WTC11 (cell line): Measurements from ENCODE around the gene PDE6B. TPM values are rescaled to one million over a fixed set of nuclear protein-coding genes. Genes with fewer than 3 reads are reported as not detected.

ENCODE experiments used
- ATAC-seq: fragments of 200-7000 bp; cut with Tn5 transposase; 2 replicates; pipeline ENCODE4 v1.10.0; 2021; ENCODE audit warnings: mild to moderate bottlenecking, moderate library complexity
- CTCF ChIA-PET: fragments of 300-600 bp; sonication (Branson Sonifier 250); formaldehyde crosslinking; loops from one replicate; lab custom pipeline; 2021; ENCODE audit warnings: antibody characterized with exemption; lab: Charles Lee
- POLR2A ChIA-PET: fragments of 350-600 bp; sonication (Branson Sonifier 250); formaldehyde crosslinking; loops from one replicate; lab custom pipeline; 2021; ENCODE audit warnings: antibody characterized with exemption; lab: Charles Lee
- DNase-seq: peaks from one replicate; pipeline ENCODE4 v3.0.0; 2021; ENCODE audit warnings: low spot score
- H3K27ac Mint-ChIP-seq: 2 replicates; pipeline ENCODE4 v1.8.0; 2021; ENCODE audit warnings: mixed read lengths
- H3K27me3 Mint-ChIP-seq: 2 replicates; pipeline ENCODE4 v1.8.0; 2021; ENCODE audit warnings: low read depth, mild to moderate bottlenecking, moderate library complexity, mixed read lengths
- H3K36me3 Mint-ChIP-seq: 2 replicates; pipeline ENCODE4 v1.8.0; 2021; ENCODE audit warnings: mixed read lengths
- H3K4me1 Mint-ChIP-seq: 2 replicates; pipeline ENCODE4 v1.8.0; 2022; ENCODE audit warnings: mixed read lengths
- H3K4me3 Mint-ChIP-seq: 2 replicates; pipeline ENCODE4 v1.8.0; 2021; ENCODE audit warnings: mild to moderate bottlenecking, moderate library complexity, mixed read lengths
- H3K9me3 Mint-ChIP-seq: 2 replicates; pipeline ENCODE4 v1.8.0; 2021; ENCODE audit warnings: mixed read lengths
- EMX1 ChIP-seq: fragments of 250-450 bp; sonication (Bioruptor Pico); IDR thresholded peaks from 2 replicates; pipeline ENCODE4 v1.8.0; 2021; ENCODE audit warnings: mild to moderate bottlenecking
- HMGA2 ChIP-seq: fragments of 250-450 bp; sonication (Bioruptor Pico); IDR thresholded peaks from 2 replicates; pipeline ENCODE4 v1.4.0; 2021; ENCODE audit warnings: mild to moderate bottlenecking, moderate library complexity
- JAZF1 ChIP-seq: fragments of 250-450 bp; sonication (Bioruptor Pico); IDR thresholded peaks from 2 replicates; pipeline ENCODE4 v1.9.0; 2021; ENCODE audit warnings: moderate library complexity, mild to moderate bottlenecking, inconsistent platforms
- KAT7 ChIP-seq: sonication (generic); formaldehyde crosslinking; IDR thresholded peaks from 2 replicates; pipeline ENCODE4 v1.8.1; 2023; ENCODE audit warnings: missing genetic modification reagents, mild to moderate bottlenecking, borderline replicate concordance
- MYBL2 ChIP-seq: sonication (generic); formaldehyde crosslinking; IDR thresholded peaks from 2 replicates; pipeline ENCODE4 v1.8.1; 2023; ENCODE audit warnings: mild to moderate bottlenecking, moderate library complexity, missing genetic modification reagents
- NR1H2 ChIP-seq: sonication (generic); formaldehyde crosslinking; IDR thresholded peaks from 2 replicates; pipeline ENCODE4 v1.9.0; 2021; ENCODE audit warnings: mild to moderate bottlenecking, moderate library complexity, missing genetic modification reagents
- NR2C2 ChIP-seq: sonication (generic); formaldehyde crosslinking; IDR thresholded peaks from 2 replicates; pipeline ENCODE4 v1.8.0; 2022; ENCODE audit warnings: mild to moderate bottlenecking, missing genetic modification reagents
- SMAD3 ChIP-seq: sonication (generic); formaldehyde crosslinking; IDR thresholded peaks from 2 replicates; pipeline ENCODE4 v1.8.0; 2022; ENCODE audit warnings: missing genetic modification reagents, mild to moderate bottlenecking, borderline replicate concordance
- SOX15 ChIP-seq: fragments of 250-450 bp; sonication (Bioruptor Pico); IDR thresholded peaks from 2 replicates; pipeline ENCODE4 v1.9.0; 2021; ENCODE audit warnings: mild to moderate bottlenecking
- ZNF232 ChIP-seq: sonication (generic); formaldehyde crosslinking; IDR thresholded peaks from 2 replicates; pipeline ENCODE4 v1.8.0; 2022; ENCODE audit warnings: mild to moderate bottlenecking, missing genetic modification reagents
- ZNF317 ChIP-seq: sonication (generic); formaldehyde crosslinking; IDR thresholded peaks from 2 replicates; pipeline ENCODE4 v1.8.1; 2023; ENCODE audit warnings: low read depth, mild to moderate bottlenecking, moderate library complexity, missing genetic modification reagents, borderline replicate concordance
- ZNF396 ChIP-seq: fragments of 250-450 bp; sonication (Bioruptor Pico); IDR thresholded peaks from 2 replicates; pipeline ENCODE4 v1.8.0; 2021; ENCODE audit warnings: mild to moderate bottlenecking, moderate library complexity, borderline replicate concordance
- total RNA-seq: library from RNA; stranded (reverse); gene quantifications from 3 replicates; pipeline ENCODE4 v1.2.3, GENCODE V29; 2021
- TF ChIP-seq, protein P1 (sequence below): sonication (generic); formaldehyde crosslinking; IDR thresholded peaks from 2 replicates; pipeline ENCODE4 v1.8.0; 2022; ENCODE audit warnings: missing genetic modification reagents
- TF ChIP-seq, protein P2 (sequence below): sonication (generic); formaldehyde crosslinking; IDR thresholded peaks from 2 replicates; pipeline ENCODE4 v1.8.0; 2023; ENCODE audit warnings: mild to moderate bottlenecking, missing genetic modification reagents
- TF ChIP-seq, protein P3 (sequence below): sonication (generic); formaldehyde crosslinking; IDR thresholded peaks from 2 replicates; pipeline ENCODE4 v1.8.1; 2022; ENCODE audit warnings: low read depth, missing genetic modification reagents, borderline replicate concordance
- TF ChIP-seq, protein P4 (sequence below): sonication (generic); formaldehyde crosslinking; conservative IDR thresholded peaks from 2 replicates; pipeline ENCODE4 v1.8.1; 2022; ENCODE audit warnings: mild to moderate bottlenecking, missing genetic modification reagents
- TF ChIP-seq, protein P5 (sequence below): fragments of 250-450 bp; sonication (Bioruptor Pico); IDR thresholded peaks from 2 replicates; pipeline ENCODE4 v2.1.2; 2022; ENCODE audit warnings: mild to moderate bottlenecking, moderate library complexity
- TF ChIP-seq, protein P6 (sequence below): fragments of 250-450 bp; sonication (Bioruptor Pico); IDR thresholded peaks from 2 replicates; pipeline ENCODE4 v1.9.0; 2021; ENCODE audit warnings: mild to moderate bottlenecking, borderline replicate concordance

PDE6B gene
- total RNA-seq, 1 experiment from 2014 or later: 7.1 TPM

DNA sequence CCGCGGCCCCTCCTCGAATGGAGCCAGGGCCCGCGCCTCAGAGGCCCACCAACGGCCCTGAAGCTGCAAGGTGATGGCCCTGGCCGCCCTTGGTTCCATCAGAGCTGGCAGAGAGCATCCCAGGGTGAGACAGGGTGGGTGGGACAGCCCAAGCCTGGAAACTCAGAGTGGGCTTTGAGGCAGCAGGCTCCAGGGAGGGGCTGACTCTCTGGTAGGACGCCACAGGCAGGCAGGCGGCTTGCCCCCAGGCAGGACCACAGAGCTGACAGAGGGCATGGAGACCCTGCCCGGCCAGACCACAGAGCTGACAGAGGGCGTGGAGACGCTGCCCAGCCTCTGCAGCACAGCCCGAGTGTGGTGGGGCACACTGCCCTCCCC is 53.7 kb downstream of the PDE6B start:
- TF ChIP-seq SOX15 (CRISPR knock-in tag) (no peak), ZNF317 (CRISPR knock-in tag) (no peak), MYBL2 (CRISPR knock-in tag) (no peak), SMAD3 (CRISPR knock-in tag) (no peak), ZNF232 (CRISPR knock-in tag) (no peak)
- TF ChIP-seq, all 79 proteins: peak for 0
- DNase-seq (no peak), ATAC-seq (no peak)
- ChIA-PET POLR2A (no interaction called here), CTCF (interaction anchor here (0.6 kb wide), 1 partner anchor 76 kb away, joined by 3 read pairs; no protein-coding TSS in a partner anchor)
- Mint-ChIP-seq H3K4me1 (0 out of 2 replicates have a peak, but pooled peaks cover 6% of the 10 kb centered on the region), H3K27me3 (no peaks in the 10 kb centered on the region), H3K36me3 (no peaks in the 10 kb centered on the region), H3K4me3 (no peak overlapping the region), H3K9me3 (no peaks in the 10 kb centered on the region), H3K27ac (no peak overlapping the region)

DNA sequence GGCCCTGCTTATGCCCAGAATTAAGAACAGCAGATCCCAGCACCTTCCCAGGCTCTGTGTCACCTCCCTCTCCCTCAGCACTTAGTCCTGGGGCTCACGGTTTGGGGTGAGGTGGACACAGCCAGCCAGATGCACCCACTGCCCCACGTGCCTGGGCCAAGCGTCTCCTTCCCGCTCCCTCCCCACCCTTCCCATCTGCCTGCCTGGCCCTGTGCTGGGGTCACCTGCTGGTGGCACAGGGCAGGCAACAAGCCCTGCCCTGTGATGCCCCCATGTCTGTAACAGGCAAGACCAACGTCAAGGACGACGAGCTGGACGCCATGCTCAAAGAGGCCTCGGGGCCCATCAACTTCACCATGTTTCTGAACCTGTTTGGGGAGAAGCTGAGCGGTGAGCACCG is 54.3 kb downstream of the PDE6B start:
- no peak overlapping the region for H3K27ac Mint-ChIP-seq
- TF ChIP-seq HMGA2 (CRISPR knock-in tag): no peak
- no peak for TF ChIP-seq JAZF1 (CRISPR knock-in tag)
- no peak for TF ChIP-seq NR2C2 (CRISPR knock-in tag)
- TF ChIP-seq, protein P1, sequence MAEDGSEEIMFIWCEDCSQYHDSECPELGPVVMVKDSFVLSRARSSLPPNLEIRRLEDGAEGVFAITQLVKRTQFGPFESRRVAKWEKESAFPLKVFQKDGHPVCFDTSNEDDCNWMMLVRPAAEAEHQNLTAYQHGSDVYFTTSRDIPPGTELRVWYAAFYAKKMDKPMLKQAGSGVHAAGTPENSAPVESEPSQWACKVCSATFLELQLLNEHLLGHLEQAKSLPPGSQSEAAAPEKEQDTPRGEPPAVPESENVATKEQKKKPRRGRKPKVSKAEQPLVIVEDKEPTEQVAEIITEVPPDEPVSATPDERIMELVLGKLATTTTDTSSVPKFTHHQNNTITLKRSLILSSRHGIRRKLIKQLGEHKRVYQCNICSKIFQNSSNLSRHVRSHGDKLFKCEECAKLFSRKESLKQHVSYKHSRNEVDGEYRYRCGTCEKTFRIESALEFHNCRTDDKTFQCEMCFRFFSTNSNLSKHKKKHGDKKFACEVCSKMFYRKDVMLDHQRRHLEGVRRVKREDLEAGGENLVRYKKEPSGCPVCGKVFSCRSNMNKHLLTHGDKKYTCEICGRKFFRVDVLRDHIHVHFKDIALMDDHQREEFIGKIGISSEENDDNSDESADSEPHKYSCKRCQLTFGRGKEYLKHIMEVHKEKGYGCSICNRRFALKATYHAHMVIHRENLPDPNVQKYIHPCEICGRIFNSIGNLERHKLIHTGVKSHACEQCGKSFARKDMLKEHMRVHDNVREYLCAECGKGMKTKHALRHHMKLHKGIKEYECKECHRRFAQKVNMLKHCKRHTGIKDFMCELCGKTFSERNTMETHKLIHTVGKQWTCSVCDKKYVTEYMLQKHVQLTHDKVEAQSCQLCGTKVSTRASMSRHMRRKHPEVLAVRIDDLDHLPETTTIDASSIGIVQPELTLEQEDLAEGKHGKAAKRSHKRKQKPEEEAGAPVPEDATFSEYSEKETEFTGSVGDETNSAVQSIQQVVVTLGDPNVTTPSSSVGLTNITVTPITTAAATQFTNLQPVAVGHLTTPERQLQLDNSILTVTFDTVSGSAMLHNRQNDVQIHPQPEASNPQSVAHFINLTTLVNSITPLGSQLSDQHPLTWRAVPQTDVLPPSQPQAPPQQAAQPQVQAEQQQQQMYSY (CRISPR knock-in tag): no peak
- TF ChIP-seq, protein P2, sequence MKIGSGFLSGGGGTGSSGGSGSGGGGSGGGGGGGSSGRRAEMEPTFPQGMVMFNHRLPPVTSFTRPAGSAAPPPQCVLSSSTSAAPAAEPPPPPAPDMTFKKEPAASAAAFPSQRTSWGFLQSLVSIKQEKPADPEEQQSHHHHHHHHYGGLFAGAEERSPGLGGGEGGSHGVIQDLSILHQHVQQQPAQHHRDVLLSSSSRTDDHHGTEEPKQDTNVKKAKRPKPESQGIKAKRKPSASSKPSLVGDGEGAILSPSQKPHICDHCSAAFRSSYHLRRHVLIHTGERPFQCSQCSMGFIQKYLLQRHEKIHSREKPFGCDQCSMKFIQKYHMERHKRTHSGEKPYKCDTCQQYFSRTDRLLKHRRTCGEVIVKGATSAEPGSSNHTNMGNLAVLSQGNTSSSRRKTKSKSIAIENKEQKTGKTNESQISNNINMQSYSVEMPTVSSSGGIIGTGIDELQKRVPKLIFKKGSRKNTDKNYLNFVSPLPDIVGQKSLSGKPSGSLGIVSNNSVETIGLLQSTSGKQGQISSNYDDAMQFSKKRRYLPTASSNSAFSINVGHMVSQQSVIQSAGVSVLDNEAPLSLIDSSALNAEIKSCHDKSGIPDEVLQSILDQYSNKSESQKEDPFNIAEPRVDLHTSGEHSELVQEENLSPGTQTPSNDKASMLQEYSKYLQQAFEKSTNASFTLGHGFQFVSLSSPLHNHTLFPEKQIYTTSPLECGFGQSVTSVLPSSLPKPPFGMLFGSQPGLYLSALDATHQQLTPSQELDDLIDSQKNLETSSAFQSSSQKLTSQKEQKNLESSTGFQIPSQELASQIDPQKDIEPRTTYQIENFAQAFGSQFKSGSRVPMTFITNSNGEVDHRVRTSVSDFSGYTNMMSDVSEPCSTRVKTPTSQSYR: no peak
- TF ChIP-seq, protein P3, sequence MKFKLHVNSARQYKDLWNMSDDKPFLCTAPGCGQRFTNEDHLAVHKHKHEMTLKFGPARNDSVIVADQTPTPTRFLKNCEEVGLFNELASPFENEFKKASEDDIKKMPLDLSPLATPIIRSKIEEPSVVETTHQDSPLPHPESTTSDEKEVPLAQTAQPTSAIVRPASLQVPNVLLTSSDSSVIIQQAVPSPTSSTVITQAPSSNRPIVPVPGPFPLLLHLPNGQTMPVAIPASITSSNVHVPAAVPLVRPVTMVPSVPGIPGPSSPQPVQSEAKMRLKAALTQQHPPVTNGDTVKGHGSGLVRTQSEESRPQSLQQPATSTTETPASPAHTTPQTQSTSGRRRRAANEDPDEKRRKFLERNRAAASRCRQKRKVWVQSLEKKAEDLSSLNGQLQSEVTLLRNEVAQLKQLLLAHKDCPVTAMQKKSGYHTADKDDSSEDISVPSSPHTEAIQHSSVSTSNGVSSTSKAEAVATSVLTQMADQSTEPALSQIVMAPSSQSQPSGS: no peak
- TF ChIP-seq, protein P4, sequence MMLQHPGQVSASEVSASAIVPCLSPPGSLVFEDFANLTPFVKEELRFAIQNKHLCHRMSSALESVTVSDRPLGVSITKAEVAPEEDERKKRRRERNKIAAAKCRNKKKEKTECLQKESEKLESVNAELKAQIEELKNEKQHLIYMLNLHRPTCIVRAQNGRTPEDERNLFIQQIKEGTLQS: no peak
- TF ChIP-seq NR1H2 (CRISPR knock-in tag): no peak
- TF ChIP-seq EMX1: no peak
- no peak for TF ChIP-seq KAT7 (CRISPR knock-in tag)
- TF ChIP-seq MYBL2 (CRISPR knock-in tag): no peak
- TF ChIP-seq ZNF396: no peak
- TF ChIP-seq, protein P5, sequence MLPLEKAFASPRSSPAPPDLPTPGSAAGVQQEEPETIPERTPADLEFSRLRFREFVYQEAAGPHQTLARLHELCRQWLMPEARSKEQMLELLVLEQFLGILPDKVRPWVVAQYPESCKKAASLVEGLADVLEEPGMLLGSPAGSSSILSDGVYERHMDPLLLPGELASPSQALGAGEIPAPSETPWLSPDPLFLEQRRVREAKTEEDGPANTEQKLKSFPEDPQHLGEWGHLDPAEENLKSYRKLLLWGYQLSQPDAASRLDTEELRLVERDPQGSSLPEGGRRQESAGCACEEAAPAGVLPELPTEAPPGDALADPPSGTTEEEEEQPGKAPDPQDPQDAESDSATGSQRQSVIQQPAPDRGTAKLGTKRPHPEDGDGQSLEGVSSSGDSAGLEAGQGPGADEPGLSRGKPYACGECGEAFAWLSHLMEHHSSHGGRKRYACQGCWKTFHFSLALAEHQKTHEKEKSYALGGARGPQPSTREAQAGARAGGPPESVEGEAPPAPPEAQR (CRISPR knock-in tag): no peak
- TF ChIP-seq, protein P6, sequence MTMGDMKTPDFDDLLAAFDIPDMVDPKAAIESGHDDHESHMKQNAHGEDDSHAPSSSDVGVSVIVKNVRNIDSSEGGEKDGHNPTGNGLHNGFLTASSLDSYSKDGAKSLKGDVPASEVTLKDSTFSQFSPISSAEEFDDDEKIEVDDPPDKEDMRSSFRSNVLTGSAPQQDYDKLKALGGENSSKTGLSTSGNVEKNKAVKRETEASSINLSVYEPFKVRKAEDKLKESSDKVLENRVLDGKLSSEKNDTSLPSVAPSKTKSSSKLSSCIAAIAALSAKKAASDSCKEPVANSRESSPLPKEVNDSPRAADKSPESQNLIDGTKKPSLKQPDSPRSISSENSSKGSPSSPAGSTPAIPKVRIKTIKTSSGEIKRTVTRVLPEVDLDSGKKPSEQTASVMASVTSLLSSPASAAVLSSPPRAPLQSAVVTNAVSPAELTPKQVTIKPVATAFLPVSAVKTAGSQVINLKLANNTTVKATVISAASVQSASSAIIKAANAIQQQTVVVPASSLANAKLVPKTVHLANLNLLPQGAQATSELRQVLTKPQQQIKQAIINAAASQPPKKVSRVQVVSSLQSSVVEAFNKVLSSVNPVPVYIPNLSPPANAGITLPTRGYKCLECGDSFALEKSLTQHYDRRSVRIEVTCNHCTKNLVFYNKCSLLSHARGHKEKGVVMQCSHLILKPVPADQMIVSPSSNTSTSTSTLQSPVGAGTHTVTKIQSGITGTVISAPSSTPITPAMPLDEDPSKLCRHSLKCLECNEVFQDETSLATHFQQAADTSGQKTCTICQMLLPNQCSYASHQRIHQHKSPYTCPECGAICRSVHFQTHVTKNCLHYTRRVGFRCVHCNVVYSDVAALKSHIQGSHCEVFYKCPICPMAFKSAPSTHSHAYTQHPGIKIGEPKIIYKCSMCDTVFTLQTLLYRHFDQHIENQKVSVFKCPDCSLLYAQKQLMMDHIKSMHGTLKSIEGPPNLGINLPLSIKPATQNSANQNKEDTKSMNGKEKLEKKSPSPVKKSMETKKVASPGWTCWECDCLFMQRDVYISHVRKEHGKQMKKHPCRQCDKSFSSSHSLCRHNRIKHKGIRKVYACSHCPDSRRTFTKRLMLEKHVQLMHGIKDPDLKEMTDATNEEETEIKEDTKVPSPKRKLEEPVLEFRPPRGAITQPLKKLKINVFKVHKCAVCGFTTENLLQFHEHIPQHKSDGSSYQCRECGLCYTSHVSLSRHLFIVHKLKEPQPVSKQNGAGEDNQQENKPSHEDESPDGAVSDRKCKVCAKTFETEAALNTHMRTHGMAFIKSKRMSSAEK: no peak
- TF ChIP-seq, all 79 proteins: peak for 0
- ChIA-PET CTCF (interaction anchor here (1.0 to 2.0 kb wide), 3 partner anchors 8 to 87 kb away, joined by 3 to 5 read pairs (median 3); no protein-coding TSS in a partner anchor), POLR2A (no interaction called here)
- no peak for DNase-seq
- Mint-ChIP-seq H3K9me3 (no peaks in the 10 kb centered on the region), H3K4me3 (no peak overlapping the region), H3K27me3 (no peaks in the 10 kb centered on the region), H3K4me1 (0 out of 2 replicates have a peak, but pooled peaks cover 6% of the 10 kb centered on the region), H3K36me3 (no peaks in the 10 kb centered on the region)
- no peak for ATAC-seq
